Central memory CD8-positive, alpha-beta T cell (primary cell): ENCODE results near the gene ANK2.

Experiments used
- ATAC-seq: fragments of 150-1000 bp; cut with Tn5 transposase; replicated peaks from 2 replicates; pipeline ENCODE4 v1.10.0; 2022; ENCODE audit warnings: mild to moderate bottlenecking, moderate FRiP score, moderate number of reproducible peaks; ENCODE audit not compliant: poor library complexity, severe bottlenecking; ENCODE audit errors: extremely low read depth
- DNase-seq, 2 donors: peaks; one replicate each; pipeline ENCODE4 v3.0.0; 2021; ENCODE audit warnings: low spot score in 2 of 2
- H3K27ac Mint-ChIP-seq: one replicate; pipeline ENCODE4 v1.8.0; 2022; ENCODE audit warnings: low read depth, mild to moderate bottlenecking, moderate library complexity, mixed read lengths
- H3K27me3 Mint-ChIP-seq: one replicate; pipeline ENCODE4 v1.8.0; 2022; ENCODE audit warnings: mixed read lengths
- H3K36me3 Mint-ChIP-seq: one replicate; pipeline ENCODE4 v1.8.0; 2022; ENCODE audit warnings: mild to moderate bottlenecking, moderate library complexity, mixed read lengths; ENCODE audit not compliant: insufficient read depth
- H3K4me1 Mint-ChIP-seq: one replicate; pipeline ENCODE4 v1.8.0; 2022; ENCODE audit warnings: mixed read lengths
- H3K4me3 Mint-ChIP-seq: one replicate; pipeline ENCODE4 v1.8.0; 2022; ENCODE audit warnings: mild to moderate bottlenecking, moderate library complexity, mixed read lengths
- H3K9me3 Mint-ChIP-seq: one replicate; pipeline ENCODE4 v1.8.0; 2022; ENCODE audit warnings: mixed read lengths

ANK2 gene

DNA sequence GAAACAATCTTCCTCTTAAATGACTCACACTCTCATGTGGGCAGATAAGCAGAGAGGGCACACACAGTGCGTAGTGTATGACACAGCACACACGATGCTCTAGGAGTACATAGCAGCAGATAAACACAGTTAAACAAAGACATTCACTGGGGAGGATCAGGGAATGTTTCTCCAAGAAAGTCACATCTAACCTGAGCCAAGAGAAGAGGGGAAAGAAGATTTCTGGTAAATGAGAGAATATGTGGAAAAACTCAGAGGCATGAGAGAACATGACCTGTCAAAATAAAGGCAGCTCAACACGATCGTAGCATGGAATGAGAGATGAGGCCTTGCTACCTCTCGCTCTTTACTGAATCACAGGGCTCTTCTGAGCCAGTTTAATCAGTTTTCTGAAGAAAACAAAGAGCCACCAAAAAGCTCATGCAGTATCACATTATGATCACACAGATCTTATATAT lies 251.0 kb downstream of the ANK2 start:
- ATAC-seq = no peak
- no peak for DNase-seq

DNA sequence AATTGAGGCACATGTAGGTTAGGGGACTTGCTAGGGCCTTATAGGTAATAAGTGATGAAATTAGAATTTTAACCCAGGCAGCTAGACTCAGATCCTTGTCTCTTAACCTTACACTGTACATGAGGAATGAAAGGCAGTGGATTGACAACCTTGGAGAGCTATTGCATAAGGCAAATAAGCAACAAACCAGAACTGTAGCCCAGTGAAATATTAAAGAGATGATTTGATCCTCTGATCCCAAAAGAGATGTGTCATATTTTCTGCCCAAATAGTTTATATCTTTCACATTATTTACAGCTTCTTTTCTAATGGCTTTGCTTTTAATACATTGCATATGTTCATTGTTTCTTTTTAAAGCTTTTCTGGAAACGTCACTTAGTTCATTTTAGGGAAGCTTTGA lies 252.6 kb downstream of the ANK2 start:
- no peaks in the 10 kb centered on the region for H3K9me3 Mint-ChIP-seq
- no peaks in the 10 kb centered on the region for H3K27me3 Mint-ChIP-seq
- no peak overlapping the region for H3K4me3 Mint-ChIP-seq
- DNase-seq (no peak), ATAC-seq (no peak)
- no peak overlapping the region for H3K27ac Mint-ChIP-seq
- no peaks in the 10 kb centered on the region for H3K4me1 Mint-ChIP-seq
- H3K36me3 Mint-ChIP-seq = no peaks in the 10 kb centered on the region

More for the DNA sequence above, 251.0 kb downstream of the ANK2 start:
- Mint-ChIP-seq H3K27ac (no peak overlapping the region), H3K27me3 (no peaks in the 10 kb centered on the region), H3K4me3 (no peak overlapping the region), H3K4me1 (no peaks in the 10 kb centered on the region), H3K36me3 (no peaks in the 10 kb centered on the region), H3K9me3 (no peaks in the 10 kb centered on the region)

DNA sequence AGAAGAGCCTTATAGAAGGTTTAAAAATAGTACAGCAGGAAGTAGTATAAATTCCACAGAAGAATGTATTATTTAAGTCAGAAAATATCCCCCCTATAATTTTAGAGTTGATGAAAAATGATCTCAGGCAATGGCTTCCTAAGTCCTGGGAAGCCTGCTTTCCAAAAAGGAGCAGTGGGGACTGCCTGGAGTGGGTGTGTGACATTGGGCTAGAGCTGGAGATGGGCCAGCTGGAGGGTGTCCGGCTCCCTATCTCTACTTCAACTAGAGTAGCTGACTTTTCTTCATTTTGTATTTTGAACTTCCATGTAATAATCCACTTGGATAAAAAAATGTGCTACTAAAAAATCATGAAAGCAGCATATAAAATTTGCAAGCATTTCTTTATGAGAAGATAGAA lies 253.9 kb downstream of the ANK2 start:
- H3K27ac Mint-ChIP-seq = no peak overlapping the region

DNA sequence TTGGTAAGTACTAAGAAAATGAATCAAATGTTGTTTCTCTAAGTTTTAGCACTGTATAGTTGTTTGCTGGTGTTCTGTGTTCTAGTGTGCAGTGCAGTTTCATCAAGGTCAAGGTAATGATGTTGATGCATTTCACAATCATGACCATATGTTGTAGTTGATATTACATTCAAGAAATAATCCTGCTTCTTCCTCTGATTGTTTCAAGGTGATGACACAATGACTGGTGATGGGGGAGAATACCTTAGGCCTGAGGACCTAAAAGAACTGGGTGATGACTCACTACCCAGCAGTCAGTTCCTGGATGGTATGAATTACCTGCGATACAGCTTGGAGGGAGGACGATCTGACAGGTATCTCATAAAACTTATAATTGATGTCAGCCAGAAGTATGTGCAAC lies 261.6 kb downstream of the ANK2 start:
- Mint-ChIP-seq H3K36me3 (no peaks in the 10 kb centered on the region), H3K4me3 (no peak overlapping the region), H3K4me1 (no peaks in the 10 kb centered on the region), H3K9me3 (no peaks in the 10 kb centered on the region), H3K27me3 (peaks cover 10% of the 10 kb centered on the region), H3K27ac (no peak overlapping the region)
- DNase-seq (no peak), ATAC-seq (no peak)

More for the DNA sequence above, 253.9 kb downstream of the ANK2 start:
- no peak for DNase-seq
- Mint-ChIP-seq H3K27me3 (no peaks in the 10 kb centered on the region), H3K9me3 (no peaks in the 10 kb centered on the region), H3K4me3 (no peak overlapping the region), H3K36me3 (no peaks in the 10 kb centered on the region), H3K4me1 (no peaks in the 10 kb centered on the region)
- ATAC-seq = no peak

DNA sequence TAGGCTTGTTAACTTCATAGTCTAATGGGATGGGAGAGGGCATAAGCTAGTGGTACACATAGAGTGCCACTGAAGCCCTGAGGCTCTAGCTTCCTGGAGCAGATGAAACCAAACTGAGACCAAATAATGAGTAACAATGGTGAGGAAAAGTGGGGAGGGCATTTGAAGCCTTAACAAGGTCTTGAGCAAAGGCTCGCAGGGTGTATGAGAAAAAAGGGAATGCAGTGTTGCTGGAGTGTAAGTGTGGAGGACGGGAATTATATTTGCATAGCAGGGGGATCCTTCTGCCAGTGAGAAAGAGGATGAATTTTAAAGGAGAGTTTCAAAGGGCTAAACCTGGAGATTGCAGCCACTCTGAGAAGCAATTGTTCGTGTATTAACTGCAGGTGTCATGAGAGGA lies 263.1 kb downstream of the ANK2 start:
- H3K4me3 Mint-ChIP-seq = no peak overlapping the region
- peaks cover 10% of the 10 kb centered on the region for H3K27me3 Mint-ChIP-seq
- ATAC-seq (no peak), DNase-seq (no peak)
- H3K4me1 Mint-ChIP-seq = peaks cover 6% of the 10 kb centered on the region
- H3K9me3 Mint-ChIP-seq = no peaks in the 10 kb centered on the region
- no peak overlapping the region for H3K27ac Mint-ChIP-seq
- no peaks in the 10 kb centered on the region for H3K36me3 Mint-ChIP-seq

GRCh38 chr4:113314426-113314825 lies 265.0 kb downstream of the ANK2 start:
- H3K36me3 Mint-ChIP-seq = no peaks in the 10 kb centered on the region
- peaks cover 6% of the 10 kb centered on the region for H3K4me1 Mint-ChIP-seq
- no peaks in the 10 kb centered on the region for H3K9me3 Mint-ChIP-seq
- H3K27ac Mint-ChIP-seq = no peak overlapping the region
- ATAC-seq (no peak), DNase-seq (no peak)
- peaks cover 10% of the 10 kb centered on the region for H3K27me3 Mint-ChIP-seq
- no peak overlapping the region for H3K4me3 Mint-ChIP-seq

DNA sequence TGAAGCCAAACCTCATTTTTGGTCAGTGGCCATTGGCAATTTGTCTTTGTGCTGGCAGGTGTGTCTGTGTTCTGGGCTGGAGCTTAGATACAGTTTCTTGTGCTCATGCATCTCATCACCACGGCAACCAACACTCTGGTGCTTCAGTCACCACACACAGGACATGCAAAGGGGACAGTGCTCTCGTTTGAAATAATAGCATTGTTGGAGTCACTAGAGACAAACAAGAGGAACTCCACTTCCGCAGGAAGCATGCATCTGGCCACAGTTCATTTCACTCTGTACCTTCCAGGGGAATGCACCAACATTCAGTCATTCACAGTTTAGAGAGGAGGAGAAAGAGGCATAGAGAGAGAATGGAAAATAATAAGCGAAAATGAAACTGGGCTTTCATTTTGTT lies 267.4 kb downstream of the ANK2 start:
- Mint-ChIP-seq H3K9me3 (no peaks in the 10 kb centered on the region), H3K27me3 (peaks cover 10% of the 10 kb centered on the region), H3K4me3 (no peak overlapping the region), H3K4me1 (peaks cover 6% of the 10 kb centered on the region), H3K27ac (no peak overlapping the region), H3K36me3 (no peaks in the 10 kb centered on the region)
- no peak for DNase-seq
- ATAC-seq = no peak

DNA sequence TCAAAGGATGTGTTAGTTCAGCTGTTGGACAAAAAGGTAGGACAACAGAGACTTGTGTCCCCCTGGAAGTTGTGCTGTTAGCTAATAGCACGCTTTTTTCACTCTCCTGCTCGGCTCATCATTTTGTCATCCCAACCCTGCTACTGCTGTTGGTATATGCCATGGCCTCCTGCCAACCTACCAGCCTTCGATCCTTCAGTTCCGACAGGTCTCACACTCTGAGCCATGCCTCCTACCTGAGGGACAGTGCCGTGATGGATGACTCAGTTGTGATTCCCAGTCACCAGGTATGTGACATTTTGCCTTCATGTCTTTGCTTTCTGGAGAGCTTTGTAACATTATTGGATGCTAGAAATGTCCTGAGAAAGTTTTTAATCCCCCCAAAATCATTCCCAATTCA lies 268.1 kb downstream of the ANK2 start:
- no peaks in the 10 kb centered on the region for H3K9me3 Mint-ChIP-seq
- H3K4me1 Mint-ChIP-seq = peaks cover 6% of the 10 kb centered on the region
- no peak overlapping the region for H3K27ac Mint-ChIP-seq
- ATAC-seq (no peak), DNase-seq (no peak)
- no peaks in the 10 kb centered on the region for H3K36me3 Mint-ChIP-seq
- peaks cover 5% of the 10 kb centered on the region for H3K27me3 Mint-ChIP-seq
- no peak overlapping the region for H3K4me3 Mint-ChIP-seq

DNA sequence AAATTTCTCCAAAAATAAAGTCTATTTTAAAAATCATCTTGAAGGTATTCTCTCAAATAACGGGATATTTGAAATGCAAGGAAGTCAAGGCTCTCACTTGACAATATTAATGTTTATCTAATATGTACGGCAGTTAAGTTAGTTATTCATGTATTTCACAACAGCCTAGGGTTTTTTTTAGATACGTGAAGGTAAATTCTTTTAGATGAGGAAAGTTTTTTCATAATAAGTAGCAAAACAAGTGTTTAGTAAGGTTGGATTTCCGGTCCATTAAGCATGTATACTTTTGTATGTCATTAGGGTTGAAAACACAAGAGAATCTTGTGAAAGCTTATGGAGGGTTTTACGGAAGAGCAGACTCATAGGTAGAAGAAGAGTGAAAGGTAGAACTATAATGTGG lies 273.3 kb downstream of the ANK2 start:
- peaks cover 28% of the 10 kb centered on the region for H3K27me3 Mint-ChIP-seq

DNA sequence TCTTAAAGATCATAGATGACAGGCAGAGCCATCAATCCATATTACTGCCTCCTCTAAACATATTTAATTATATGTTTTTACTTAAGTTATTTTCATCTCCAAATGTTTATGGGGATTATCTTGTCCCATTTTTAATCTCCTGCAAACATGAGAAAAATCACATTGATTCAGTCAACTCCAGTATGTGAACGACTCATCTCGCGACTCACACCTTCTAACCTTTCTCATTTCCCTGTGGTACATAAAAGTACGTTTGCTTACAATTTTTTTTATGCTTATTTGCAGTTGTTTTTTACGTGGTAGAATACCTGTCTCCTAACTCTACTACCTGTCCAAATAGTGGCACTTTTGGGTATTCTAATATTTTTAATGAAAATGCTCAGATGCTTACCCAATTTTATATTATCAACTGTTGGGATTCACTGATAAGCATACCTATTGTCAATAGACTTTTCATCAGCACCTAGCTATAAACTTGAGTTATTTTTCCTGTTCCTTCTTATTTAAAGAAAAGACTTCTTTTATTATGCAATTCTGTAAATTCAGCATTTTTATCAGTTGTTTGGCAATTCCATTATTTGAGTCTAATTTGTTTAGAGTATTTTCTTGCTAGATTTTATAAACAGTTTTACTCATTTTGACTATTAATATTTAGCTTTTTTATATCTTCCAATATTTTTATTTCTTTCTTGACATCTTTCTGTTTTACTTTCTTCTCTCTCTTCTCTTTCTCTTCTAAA lies 276.6 kb downstream of the ANK2 start:
- H3K4me3 Mint-ChIP-seq = no peak overlapping the region
- no peak for ATAC-seq
- no peak overlapping the region for H3K27ac Mint-ChIP-seq
- no peaks in the 10 kb centered on the region for H3K9me3 Mint-ChIP-seq
- H3K27me3 Mint-ChIP-seq = peaks cover 31% of the 10 kb centered on the region
- no peaks in the 10 kb centered on the region for H3K36me3 Mint-ChIP-seq
- no peaks in the 10 kb centered on the region for H3K4me1 Mint-ChIP-seq
- DNase-seq = no peak

More for the DNA sequence above, 273.3 kb downstream of the ANK2 start:
- Mint-ChIP-seq H3K9me3 (no peaks in the 10 kb centered on the region), H3K36me3 (no peaks in the 10 kb centered on the region), H3K27ac (no peak overlapping the region), H3K4me3 (no peak overlapping the region), H3K4me1 (no peaks in the 10 kb centered on the region)
- ATAC-seq (no peak), DNase-seq (no peak)

DNA sequence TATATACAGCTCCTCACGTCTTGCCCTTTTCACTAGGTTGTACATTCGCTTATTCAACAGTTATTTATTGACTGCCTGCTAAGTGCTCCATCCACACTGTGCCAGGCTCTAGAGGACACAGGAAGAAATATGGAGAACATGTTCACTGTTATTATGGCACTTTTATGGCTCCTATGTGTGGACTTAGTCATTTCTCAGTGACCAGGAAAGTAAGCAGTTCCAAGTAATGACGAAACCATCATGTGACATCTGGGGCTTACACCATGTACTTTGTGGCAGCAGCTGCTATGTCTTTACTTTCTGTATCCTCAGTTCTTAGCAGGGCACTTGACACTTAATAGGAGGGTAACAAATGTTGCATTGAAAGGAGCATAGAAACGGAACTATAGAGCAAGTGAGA lies 278.0 kb downstream of the ANK2 start:
- no peaks in the 10 kb centered on the region for H3K9me3 Mint-ChIP-seq
- no peaks in the 10 kb centered on the region for H3K36me3 Mint-ChIP-seq
- no peaks in the 10 kb centered on the region for H3K4me1 Mint-ChIP-seq
- peaks cover 31% of the 10 kb centered on the region for H3K27me3 Mint-ChIP-seq
- ATAC-seq (no peak), DNase-seq (no peak)
- no peak overlapping the region for H3K27ac Mint-ChIP-seq
- no peak overlapping the region for H3K4me3 Mint-ChIP-seq

GRCh38 chr4:113328514-113328913 lies 279.1 kb downstream of the ANK2 start:
- no peak for DNase-seq
- Mint-ChIP-seq H3K9me3 (no peaks in the 10 kb centered on the region), H3K4me3 (no peak overlapping the region), H3K27ac (no peak overlapping the region), H3K4me1 (no peaks in the 10 kb centered on the region), H3K36me3 (no peaks in the 10 kb centered on the region), H3K27me3 (peaks cover 28% of the 10 kb centered on the region)
- ATAC-seq = no peak

- H3K4me3 Mint-ChIP-seq = no peak overlapping the region
- no peak for DNase-seq
- no peaks in the 10 kb centered on the region for H3K9me3 Mint-ChIP-seq
- peaks cover 22% of the 10 kb centered on the region for H3K27me3 Mint-ChIP-seq
- no peaks in the 10 kb centered on the region for H3K4me1 Mint-ChIP-seq
- H3K36me3 Mint-ChIP-seq = no peaks in the 10 kb centered on the region
- H3K27ac Mint-ChIP-seq = no peak overlapping the region
- no peak for ATAC-seq
Observed at GRCh38 chr4:113330200-113330599, 280.7 kb downstream of the ANK2 start.
